Measurements from ENCODE around the gene CTSG. TPM values are rescaled to one million over a fixed set of nuclear protein-coding genes. Genes with fewer than 3 reads are reported as not detected.
A peak's percentile ranks its signal among the peaks of the same experiment; 100 is the strongest.

Gene CTSG
- polyA plus RNA-seq (2013), result 2.1 TPM

- ChIA-PET CTCF (interaction anchor here (0.6 to 1.1 kb wide), 2 partner anchors 10 to 135 kb away, joined by 3 to 4 read pairs; no protein-coding TSS in a partner anchor), POLR2A (no interaction called here)
- peaks cover 0 to 3% (median 0%) of the 10 kb centered on the region in 4 experiments for H3K36me3 ChIP-seq (ENCODE audit: control insufficient read depth in 4 of 4, insufficient read depth in 4 of 4, low read length in 3 of 4)
These were observed at the start of gene CTSG for GRCh38 chr14:24576182-24576581. Gene CTSG, minus strand, starts transcription at chr14:24576250. Its CDS starts 27 bp downstream, at chr14:24576223.

GRCh38 chr14:24613747-24614146 is 37.7 kb upstream of the CTSG start:
- H3K27ac ChIP-seq (ENCODE audit: insufficient read depth in 1 of 2, low read depth in 1 of 2, low read length in 2 of 2, poor library complexity in 1 of 2, severe bottlenecking in 2 of 2), result no peak overlapping the region
- no peaks in the 10 kb centered on the region for H3K36me3 ChIP-seq (ENCODE audit: control insufficient read depth in 4 of 4, insufficient read depth in 4 of 4, low read length in 3 of 4)
- no peaks in the 10 kb centered on the region for H3K27me3 ChIP-seq (replicated peaks in 2 of 5; ENCODE audit: control insufficient read depth in 4 of 5, insufficient read depth in 5 of 5, low read length in 4 of 5)
- WGBS (ENCODE audit: insufficient coverage), result 80% methylated on average over 1 of the region's 2 CpGs
- DNase-seq, result no peak
- ChIA-PET POLR2A (no interaction called here), CTCF (interaction anchor here (0.6 to 1.2 kb wide), 3 partner anchors 10 to 519 kb away, joined by 3 to 4 read pairs (median 3); no protein-coding TSS in a partner anchor)
- no peak overlapping the region for H3K4me3 ChIP-seq (ENCODE audit: control insufficient read depth in 1 of 7, extremely low read depth in 1 of 7, insufficient read depth in 4 of 7, low read depth in 2 of 7, low read length in 6 of 7)
- H3K4me1 ChIP-seq (ENCODE audit: control extremely low read depth in 1 of 4, control insufficient read depth in 4 of 4, insufficient read depth in 4 of 4, low read length in 3 of 4), result no peaks in the 10 kb centered on the region
- no peaks in the 10 kb centered on the region for H3K9me3 ChIP-seq (ENCODE audit: control extremely low read depth in 1 of 5, control insufficient read depth in 4 of 5, insufficient read depth in 2 of 5, low read depth in 1 of 5, low read length in 4 of 5)

More at GRCh38 chr14:24576182-24576581, at the start of gene CTSG:
- H3K27me3 ChIP-seq (replicated peaks in 2 of 5; ENCODE audit: control insufficient read depth in 4 of 5, insufficient read depth in 5 of 5, low read length in 4 of 5), result no peaks in the 10 kb centered on the region
- peaks cover 0 to 30% (median 6%) of the 10 kb centered on the region in 4 experiments for H3K4me1 ChIP-seq (ENCODE audit: control extremely low read depth in 1 of 4, control insufficient read depth in 4 of 4, insufficient read depth in 4 of 4, low read length in 3 of 4)
- peak; percentile 6 to 72 (median 67) for DNase-seq
- H3K4me3 ChIP-seq (ENCODE audit: control insufficient read depth in 1 of 7, extremely low read depth in 1 of 7, insufficient read depth in 4 of 7, low read depth in 2 of 7, low read length in 6 of 7), result peak within 1 kb of the TSS in 1 of 7 experiments; percentile 11
- no peaks in the 10 kb centered on the region for H3K9me3 ChIP-seq (ENCODE audit: control extremely low read depth in 1 of 5, control insufficient read depth in 4 of 5, insufficient read depth in 2 of 5, low read depth in 1 of 5, low read length in 4 of 5)
- peak within 1 kb of the TSS in 1 of 2 experiments; percentile 9 for H3K27ac ChIP-seq (ENCODE audit: insufficient read depth in 1 of 2, low read depth in 1 of 2, low read length in 2 of 2, poor library complexity in 1 of 2, severe bottlenecking in 2 of 2)
- WGBS (ENCODE audit: insufficient coverage), result 0% methylated on average over 3 of the region's 3 CpGs

GRCh38 chr14:24613241-24613640 is 37.2 kb upstream of the CTSG start:
- no peak for DNase-seq
- Histone ChIP-seq H3K27me3 (replicated peaks in 2 of 5; ENCODE audit: control insufficient read depth in 4 of 5, insufficient read depth in 5 of 5, low read length in 4 of 5) (no peaks in the 10 kb centered on the region), H3K9me3 (ENCODE audit: control extremely low read depth in 1 of 5, control insufficient read depth in 4 of 5, insufficient read depth in 2 of 5, low read depth in 1 of 5, low read length in 4 of 5) (no peaks in the 10 kb centered on the region), H3K27ac (ENCODE audit: insufficient read depth in 1 of 2, low read depth in 1 of 2, low read length in 2 of 2, poor library complexity in 1 of 2, severe bottlenecking in 2 of 2) (no peak overlapping the region), H3K4me3 (ENCODE audit: control insufficient read depth in 1 of 7, extremely low read depth in 1 of 7, insufficient read depth in 4 of 7, low read depth in 2 of 7, low read length in 6 of 7) (no peak overlapping the region), H3K4me1 (ENCODE audit: control extremely low read depth in 1 of 4, control insufficient read depth in 4 of 4, insufficient read depth in 4 of 4, low read length in 3 of 4) (no peaks in the 10 kb centered on the region), H3K36me3 (ENCODE audit: control insufficient read depth in 4 of 4, insufficient read depth in 4 of 4, low read length in 3 of 4) (no peaks in the 10 kb centered on the region)
- ChIA-PET CTCF (interaction anchor here (0.6 to 1.2 kb wide), 3 partner anchors 9 to 825 kb away, joined by 3 to 4 read pairs (median 3); no protein-coding TSS in a partner anchor), POLR2A (no interaction called here)
- WGBS (ENCODE audit: insufficient coverage), result no CpG with 5 or more reads among the region's 1 CpG

GRCh38 chr14:24612196-24612595 is 36.1 kb upstream of the CTSG start:
- no peaks in the 10 kb centered on the region for H3K27me3 ChIP-seq (replicated peaks in 2 of 5; ENCODE audit: control insufficient read depth in 4 of 5, insufficient read depth in 5 of 5, low read length in 4 of 5)
- no peak overlapping the region for H3K27ac ChIP-seq (ENCODE audit: insufficient read depth in 1 of 2, low read depth in 1 of 2, low read length in 2 of 2, poor library complexity in 1 of 2, severe bottlenecking in 2 of 2)
- no peaks in the 10 kb centered on the region for H3K9me3 ChIP-seq (ENCODE audit: control extremely low read depth in 1 of 5, control insufficient read depth in 4 of 5, insufficient read depth in 2 of 5, low read depth in 1 of 5, low read length in 4 of 5)
- ChIA-PET POLR2A (no interaction called here), CTCF (no interaction called here)
- peak in 1 of 3 donors; percentile 6 for DNase-seq
- no peak overlapping the region for H3K4me3 ChIP-seq (ENCODE audit: control insufficient read depth in 1 of 7, extremely low read depth in 1 of 7, insufficient read depth in 4 of 7, low read depth in 2 of 7, low read length in 6 of 7)
- peaks cover 0 to 10% (median 4%) of the 10 kb centered on the region in 4 experiments for H3K4me1 ChIP-seq (ENCODE audit: control extremely low read depth in 1 of 4, control insufficient read depth in 4 of 4, insufficient read depth in 4 of 4, low read length in 3 of 4)
- no peaks in the 10 kb centered on the region for H3K36me3 ChIP-seq (ENCODE audit: control insufficient read depth in 4 of 4, insufficient read depth in 4 of 4, low read length in 3 of 4)

- ChIA-PET POLR2A (no interaction called here), CTCF (interaction anchor here (1.1 to 2.8 kb wide), 3 partner anchors 10 to 70 kb away, joined by 3 to 10 read pairs (median 6); no protein-coding TSS in a partner anchor)
- H3K4me3 ChIP-seq (ENCODE audit: control insufficient read depth in 1 of 7, extremely low read depth in 1 of 7, insufficient read depth in 4 of 7, low read depth in 2 of 7, low read length in 6 of 7), result no peak within 1 kb of the TSS
- 100% methylated on average over 1 of the region's 2 CpGs for WGBS (ENCODE audit: insufficient coverage)
- no peak for DNase-seq
- no peaks in the 10 kb centered on the region for H3K27me3 ChIP-seq (replicated peaks in 2 of 5; ENCODE audit: control insufficient read depth in 4 of 5, insufficient read depth in 5 of 5, low read length in 4 of 5)
- no peak within 1 kb of the TSS for H3K27ac ChIP-seq (ENCODE audit: insufficient read depth in 1 of 2, low read depth in 1 of 2, low read length in 2 of 2, poor library complexity in 1 of 2, severe bottlenecking in 2 of 2)
- no peaks in the 10 kb centered on the region for H3K9me3 ChIP-seq (ENCODE audit: control extremely low read depth in 1 of 5, control insufficient read depth in 4 of 5, insufficient read depth in 2 of 5, low read depth in 1 of 5, low read length in 4 of 5)
- no peaks in the 10 kb centered on the region for H3K36me3 ChIP-seq (ENCODE audit: control insufficient read depth in 4 of 4, insufficient read depth in 4 of 4, low read length in 3 of 4)
- peaks cover 3 to 23% (median 6%) of the 10 kb centered on the region in 4 experiments for H3K4me1 ChIP-seq (ENCODE audit: control extremely low read depth in 1 of 4, control insufficient read depth in 4 of 4, insufficient read depth in 4 of 4, low read length in 3 of 4)
These were observed 33.8 kb upstream of the CTSG start, which contains the start of gene GZMH for GRCh38 chr14:24609655-24610344. Gene GZMH, minus strand, starts transcription at chr14:24609685. Its CDS starts 72 bp downstream, at chr14:24609613.

GRCh38 chr14:24607635-24608514 is 31.8 kb upstream of the CTSG start:
- POLR2A ChIA-PET, result no interaction called here
- no peak overlapping the region for H3K4me3 ChIP-seq (ENCODE audit: control insufficient read depth in 1 of 7, extremely low read depth in 1 of 7, insufficient read depth in 4 of 7, low read depth in 2 of 7, low read length in 6 of 7)

More at GRCh38 chr14:24607635-24608514, 31.8 kb upstream of the CTSG start:
- H3K27me3 ChIP-seq (replicated peaks in 2 of 5; ENCODE audit: control insufficient read depth in 4 of 5, insufficient read depth in 5 of 5, low read length in 4 of 5), result no peaks in the 10 kb centered on the region
- H3K4me1 ChIP-seq (ENCODE audit: control extremely low read depth in 1 of 4, control insufficient read depth in 4 of 4, insufficient read depth in 4 of 4, low read length in 3 of 4), result peaks cover 3 to 23% (median 6%) of the 10 kb centered on the region in 4 experiments
- no peaks in the 10 kb centered on the region for H3K9me3 ChIP-seq (ENCODE audit: control extremely low read depth in 1 of 5, control insufficient read depth in 4 of 5, insufficient read depth in 2 of 5, low read depth in 1 of 5, low read length in 4 of 5)
- DNase-seq, result peak in 2 of 3 donors; percentile 33 to 40
- CTCF ChIA-PET, result interaction anchor here (1.7 to 2.8 kb wide), 3 partner anchors 9 to 72 kb away, joined by 6 to 10 read pairs (median 6); no protein-coding TSS in a partner anchor
- no peak overlapping the region for H3K27ac ChIP-seq (ENCODE audit: insufficient read depth in 1 of 2, low read depth in 1 of 2, low read length in 2 of 2, poor library complexity in 1 of 2, severe bottlenecking in 2 of 2)
- no peaks in the 10 kb centered on the region for H3K36me3 ChIP-seq (ENCODE audit: control insufficient read depth in 4 of 4, insufficient read depth in 4 of 4, low read length in 3 of 4)
- WGBS (ENCODE audit: insufficient coverage), result 100% methylated on average over 5 of the region's 8 CpGs

Data from common myeloid progenitor, CD34-positive (primary cell).